ENCODE measurements around the gene EWSR1. TPM values are rescaled to one million over a fixed set of nuclear protein-coding genes. Genes with fewer than 3 reads are reported as not detected.

EWSR1 gene
- total RNA-seq, 1 donor from 2014 or later, result 211 TPM

- no peak for DNase-seq (ENCODE audit: low read depth)
- no peak overlapping the region for H3K4me3 ChIP-seq (ENCODE audit: low read depth, low read length)
- TF ChIP-seq CTCF (conservative IDR thresholded peaks at IDR 0.05; ENCODE audit: low read depth, low read length), result no peak
Observed at GRCh38 chr22:29325356-29325755, 57.3 kb downstream of the EWSR1 start.

GRCh38 chr22:29325785-29326315 lies 57.8 kb downstream of the EWSR1 start:
- H3K4me3 ChIP-seq (ENCODE audit: low read depth, low read length), result no peak overlapping the region
- TF ChIP-seq CTCF (conservative IDR thresholded peaks at IDR 0.05; ENCODE audit: low read depth, low read length), result no peak
- DNase-seq (ENCODE audit: low read depth), result no peak

GRCh38 chr22:29326481-29326880 lies 58.4 kb downstream of the EWSR1 start:
- no peak for TF ChIP-seq CTCF (conservative IDR thresholded peaks at IDR 0.05; ENCODE audit: low read depth, low read length)
- no peak overlapping the region for H3K4me3 ChIP-seq (ENCODE audit: low read depth, low read length)

GRCh38 chr22:29327089-29327764 lies 59.2 kb downstream of the EWSR1 start:
- no peak for TF ChIP-seq CTCF (conservative IDR thresholded peaks at IDR 0.05; ENCODE audit: low read depth, low read length)
- no peak for DNase-seq (ENCODE audit: low read depth)

More at GRCh38 chr22:29326481-29326880, 58.4 kb downstream of the EWSR1 start:
- DNase-seq (ENCODE audit: low read depth), result no peak

GRCh38 chr22:29328055-29328454 lies 60.0 kb downstream of the EWSR1 start:
- DNase-seq (ENCODE audit: low read depth), result no peak
- H3K4me3 ChIP-seq (ENCODE audit: low read depth, low read length), result no peak overlapping the region
- TF ChIP-seq CTCF (conservative IDR thresholded peaks at IDR 0.05; ENCODE audit: low read depth, low read length), result no peak

More at GRCh38 chr22:29327089-29327764, 59.2 kb downstream of the EWSR1 start:
- no peak overlapping the region for H3K4me3 ChIP-seq (ENCODE audit: low read depth, low read length)

- no peak for DNase-seq (ENCODE audit: low read depth)
- TF ChIP-seq CTCF (conservative IDR thresholded peaks at IDR 0.05; ENCODE audit: low read depth, low read length), result no peak
Observed at GRCh38 chr22:29328566-29329500, 60.8 kb downstream of the EWSR1 start.

More at GRCh38 chr22:29328566-29329500, 60.8 kb downstream of the EWSR1 start:
- no peak overlapping the region for H3K4me3 ChIP-seq (ENCODE audit: low read depth, low read length)
